H1 (cell line): ENCODE data around the gene BTBD9. TPM values are rescaled to one million over a fixed set of nuclear protein-coding genes. Genes with fewer than 3 reads are reported as not detected.

Experiments used
- CTCF ChIA-PET: fragments of 300-600 bp; sonication (Branson Sonifier 250); formaldehyde crosslinking; loops from one replicate; lab custom pipeline; 2021; ENCODE audit not compliant: partially characterized antibody; lab: Charles Lee
- POLR2A ChIA-PET: fragments of 300-600 bp; sonication (Branson Sonifier 250); formaldehyde crosslinking; loops from one replicate; lab custom pipeline; 2021; ENCODE audit warnings: inconsistent platforms; ENCODE audit not compliant: partially characterized antibody; lab: Charles Lee
- DNase-seq, 2 experiments: peaks; one replicate each; pipeline versions ENCODE4 v3.0.0 to v3.0.0-alpha.2; 2010 to 2022; ENCODE audit warnings: low spot score in 2 of 2, low read depth in 1 of 2, mixed read lengths in 1 of 2
- FAIRE-seq: peaks from 2 replicates; lab custom pipeline; 2011; peaks lifted over from hg19 to GRCh38; lab: Jason Lieb, UNC
- H2AFZ ChIP-seq: 2 replicates; pipeline ENCODE4 v1.8.1; 2012; ENCODE audit warnings: low read length, inconsistent platforms
- H2AK5ac ChIP-seq: 2 replicates; pipeline ENCODE4 v1.6.1; 2013; ENCODE audit warnings: low read depth, low read length
- H2BK120ac ChIP-seq: replicated peaks from 2 replicates; pipeline ENCODE3; 2013; ENCODE audit warnings: low read depth, low read length, inconsistent platforms
- H2BK12ac ChIP-seq: 2 replicates; pipeline ENCODE4 v1.6.1; 2013; ENCODE audit warnings: low read depth, low read length
- H2BK15ac ChIP-seq: 2 replicates; pipeline ENCODE4 v1.6.1; 2013; ENCODE audit warnings: low read length
- H2BK20ac ChIP-seq: 2 replicates; pipeline ENCODE4 v1.6.1; 2013; ENCODE audit warnings: low read length
- H2BK5ac ChIP-seq: 2 replicates; pipeline ENCODE4 v1.6.1; 2013; ENCODE audit warnings: low read depth, low read length
- H3K14ac ChIP-seq: 2 replicates; pipeline ENCODE4 v1.6.1; 2013; ENCODE audit warnings: inconsistent platforms; ENCODE audit not compliant: insufficient read length
- H3K18ac ChIP-seq: 2 replicates; pipeline ENCODE4 v1.6.1; 2013; ENCODE audit warnings: low read length; ENCODE audit errors: extremely low read depth
- H3K23ac ChIP-seq: 2 replicates; pipeline ENCODE4 v1.6.1; 2013; ENCODE audit warnings: inconsistent platforms; ENCODE audit not compliant: insufficient read length
- H3K23me2 ChIP-seq: 2 replicates; pipeline ENCODE4 v1.6.1; 2013; ENCODE audit warnings: low read depth, low read length
- H3K27ac ChIP-seq: 2 replicates; pipeline ENCODE4 v1.6.1; 2011; ENCODE audit warnings: low read depth, low read length, inconsistent platforms
- H3K27me3 ChIP-seq, 4 experiments: replicated peaks in 1 of 4; 1 replicate in 1 of 4; 2 replicates in 3 of 4; pipeline versions ENCODE4 v1.6.1 to v1.8.1; 2011 to 2013; ENCODE audit warnings: low read length in 3 of 4, mild to moderate bottlenecking in 3 of 4, inconsistent platforms in 2 of 4, mixed read lengths in 2 of 4, moderate library complexity in 1 of 4; ENCODE audit not compliant: control insufficient read depth in 3 of 4, insufficient read depth in 3 of 4; ENCODE audit errors: extremely low read depth in 1 of 4
- H3K36me3 ChIP-seq, 4 experiments: 2 replicates each; pipeline versions ENCODE4 v1.6.1 to v1.8.1; 2011 to 2013; ENCODE audit warnings: mild to moderate bottlenecking in 4 of 4, low read length in 3 of 4, moderate library complexity in 2 of 4, control low read depth in 1 of 4, inconsistent platforms in 1 of 4; ENCODE audit not compliant: insufficient read depth in 4 of 4, control insufficient read depth in 2 of 4
- H3K4ac ChIP-seq: replicated peaks from 2 replicates; pipeline ENCODE3; 2013; ENCODE audit warnings: low read length, low read depth, mixed read lengths, inconsistent platforms; ENCODE audit not compliant: insufficient read length
- H3K4me1 ChIP-seq, 4 experiments: replicated peaks in 1 of 4; 1 replicate in 1 of 4; 2 replicates in 3 of 4; pipeline versions ENCODE4 v1.6.1 to v1.8.1; 2011 to 2013; ENCODE audit warnings: low read length in 3 of 4, inconsistent platforms in 2 of 4, mixed read lengths in 1 of 4; ENCODE audit not compliant: insufficient read depth in 4 of 4, control insufficient read depth in 3 of 4
- H3K4me2 ChIP-seq, 2 experiments: 2 replicates each; pipeline versions ENCODE4 v1.6.1 to v1.8.1; 2011 to 2013; ENCODE audit warnings: low read depth in 2 of 2, low read length in 2 of 2, control low read depth in 1 of 2, inconsistent platforms in 1 of 2, mild to moderate bottlenecking in 1 of 2; ENCODE audit not compliant: insufficient read depth in 1 of 2
- H3K4me3 ChIP-seq, 4 experiments: fragments of 200-600, 300-600 bp in 1 of 4; sonication (generic), shearing (Covaris generic), sonication (Bioruptor Twin) in 1 of 4; 2 replicates each; pipeline versions ENCODE4 v1.5.1 to v1.8.1; 2011 to 2016; ENCODE audit warnings: low read length in 4 of 4, low read depth in 3 of 4, control low read depth in 2 of 4, inconsistent platforms in 2 of 4, mild to moderate bottlenecking in 2 of 4, mixed read lengths in 1 of 4, moderate library complexity in 1 of 4; ENCODE audit not compliant: insufficient read depth in 2 of 4; ENCODE audit errors: extremely low read depth in 1 of 4
- H3K56ac ChIP-seq: replicated peaks from 2 replicates; pipeline ENCODE3; 2013; ENCODE audit warnings: low read depth, mild to moderate bottlenecking, mixed read lengths, low read length, inconsistent platforms; ENCODE audit not compliant: insufficient read length
- H3K79me1 ChIP-seq: 2 replicates; pipeline ENCODE4 v1.6.1; 2013; ENCODE audit warnings: low read depth, low read length, control low read depth
- H3K79me2 ChIP-seq, 2 experiments: 2 replicates each; pipeline versions ENCODE4 v1.6.1 to v1.8.1; 2012 to 2013; ENCODE audit warnings: low read length in 2 of 2, mild to moderate bottlenecking in 2 of 2, inconsistent platforms in 1 of 2; ENCODE audit not compliant: insufficient read depth in 2 of 2, control insufficient read depth in 1 of 2
- H3K9ac ChIP-seq, 4 experiments: replicated peaks in 1 of 4; 1 replicate in 1 of 4; 2 replicates in 3 of 4; pipeline versions ENCODE4 v1.6.1 to v1.8.1; 2011 to 2013; ENCODE audit warnings: low read depth in 3 of 4, low read length in 3 of 4, control low read depth in 2 of 4, mild to moderate bottlenecking in 2 of 4, moderate library complexity in 2 of 4, inconsistent platforms in 1 of 4; ENCODE audit errors: extremely low read depth in 1 of 4
- H3K9me3 ChIP-seq, 2 experiments: 2 replicates each; pipeline versions ENCODE4 v1.6.1 to v1.8.1; 2012 to 2013; ENCODE audit warnings: mild to moderate bottlenecking in 2 of 2, moderate library complexity in 2 of 2, control low read depth in 1 of 2, inconsistent platforms in 1 of 2, low read depth in 1 of 2, low read length in 1 of 2, mixed read lengths in 1 of 2; ENCODE audit not compliant: insufficient read depth in 2 of 2
- H4K20me1 ChIP-seq, 2 experiments: replicated peaks in 1 of 2; 2 replicates each; pipeline versions ENCODE3 to v1.8.1; 2011 to 2013; ENCODE audit warnings: inconsistent platforms in 2 of 2, low read length in 2 of 2, mild to moderate bottlenecking in 1 of 2; ENCODE audit not compliant: insufficient read depth in 2 of 2, control insufficient read depth in 1 of 2
- H4K5ac ChIP-seq: 2 replicates; pipeline ENCODE4 v1.6.1; 2013; ENCODE audit warnings: low read length, low read depth, mixed read lengths, inconsistent platforms; ENCODE audit not compliant: insufficient read length
- H4K8ac ChIP-seq: 2 replicates; pipeline ENCODE4 v1.8.0; 2013; ENCODE audit warnings: mild to moderate bottlenecking, moderate library complexity, low read length, inconsistent platforms; ENCODE audit not compliant: insufficient read depth; ENCODE audit errors: extremely low read depth
- H4K91ac ChIP-seq: replicated peaks from 2 replicates; pipeline ENCODE3; 2013; ENCODE audit warnings: low read length, mixed read lengths, inconsistent platforms; ENCODE audit not compliant: insufficient read length
- BACH1 ChIP-seq: IDR thresholded peaks from 2 replicates; pipeline ENCODE4 v1.6.1; 2012; ENCODE audit warnings: low read length, improper control_type of control experiment
- BRCA1 ChIP-seq: IDR thresholded peaks from 2 replicates; pipeline ENCODE4 v1.6.1; 2012; ENCODE audit warnings: low read depth, low read length, improper control_type of control experiment
- CEBPB ChIP-seq: IDR thresholded peaks from 2 replicates; pipeline ENCODE4 v1.6.1; 2012; ENCODE audit warnings: low read depth, low read length
- USF2 ChIP-seq: IDR thresholded peaks from 2 replicates; pipeline ENCODE4 v1.6.1; 2011; ENCODE audit warnings: low read length, improper control_type of control experiment
- WGBS, 2 experiments: shearing (Covaris generic) in 1 of 2; methylation state at CpG; one replicate each; pipeline versions ENCODE4 v1.1.6 to v1.1.7; 2013 to 2015; ENCODE audit warnings: low lambda C conversion rate in 2 of 2, mixed read lengths in 2 of 2, inconsistent platforms in 1 of 2, low coverage in 1 of 2, missing lambda C conversion rate in 1 of 2; ENCODE audit not compliant: insufficient replicate concordance in 2 of 2, insufficient coverage in 1 of 2, insufficient read length in 1 of 2; ENCODE audit errors: extremely low coverage in 1 of 2, missing lambda C conversion rate in 1 of 2; 5-methylcytosine and 5-hydroxymethylcytosine counted together
- polyA plus RNA-seq, 7 experiments: library from polyadenylated mRNA; depleted of rRNA in 3 of 7; stranded (reverse) in 5 of 7; unstranded in 2 of 7; fragments of >200 nt in 5 of 7; fragments of 200-250 nt in 2 of 7; gene quantifications; 1 replicate in 5 of 7; 2 replicates in 1 of 7; 4 replicates in 1 of 7; pipeline versions ENCODE4 v1.2.1 to v1.2.3, GENCODE V29; 2011 to 2013; ENCODE audit warnings: missing spikeins in 2 of 7, mixed read lengths in 2 of 7
- total RNA-seq: library from RNA; stranded (reverse); fragmentation: NEBNext Ultra II Directional; extraction: Animal tissue kit (Norgen Biotek cat#: 25700); gene quantifications from 2 replicates; pipeline ENCODE4 v1.2.1, GENCODE V29; 2021

BTBD9 gene
- total and polyA plus RNA-seq, 2 of the 8 experiments (the other 6 are each of a cell fraction or from before 2014, with no cell fraction given) = 0.92 to 4.1 TPM

GRCh38 chr6:38436726-38437465, 202.8 kb downstream of the BTBD9 start:
- Histone ChIP-seq H2BK20ac (no peak overlapping the region), H3K4me1 (no peaks in the 10 kb centered on the region), H2AFZ (no peak overlapping the region), H2BK120ac (no peak overlapping the region), H3K18ac (no peak overlapping the region), H3K14ac (no peak overlapping the region), H3K4me2 (no peak overlapping the region), H2AK5ac (no peak overlapping the region), H3K23me2 (no peaks in the 10 kb centered on the region; the same call in 1 of the 2 replicates), H2BK15ac (no peak overlapping the region), H3K79me2 (no peaks in the 10 kb centered on the region), H3K23ac (no peak overlapping the region), H3K4me3 (no peak overlapping the region), H3K27me3 (no peaks in the 10 kb centered on the region), H3K9me3 (no peaks in the 10 kb centered on the region), H3K36me3 (no peaks in the 10 kb centered on the region), H3K4ac (no peak overlapping the region), H4K91ac (no peak overlapping the region), H2BK5ac (no peak overlapping the region), H4K20me1 (no peaks in the 10 kb centered on the region), H3K56ac (no peak overlapping the region), H2BK12ac (no peak overlapping the region), H4K5ac (no peak overlapping the region), H3K27ac (no peak overlapping the region), H4K8ac (no peak overlapping the region), H3K79me1 (no peaks in the 10 kb centered on the region), H3K9ac (no peak overlapping the region)
- ChIA-PET CTCF (no interaction called here), POLR2A (interaction anchor here (0.7 kb wide), 1 partner anchor 47 kb away, joined by 3 read pairs; no protein-coding TSS in a partner anchor)
- DNase-seq = no peak
- FAIRE-seq = no peak
- TF ChIP-seq USF2 = no peak
- no peak for TF ChIP-seq BRCA1
- TF ChIP-seq CEBPB = peak; percentile 11; the same call in 1 of the 2 replicates
- no peak for TF ChIP-seq BACH1
- 90% methylated on average over 10 of the region's 10 CpGs; no CpG with 5 or more reads in 1 of the 2 experiments for WGBS, 2 experiments
